Peyer's patch (tissue), 4 donors: ENCODE results near the gene MYO7A.

Experiments used
- POLR2A ChIP-seq, 2 donors: fragments of 450-650 bp; IDR thresholded peaks; one replicate each; pipeline ENCODE4 v1.5.1; 2017; ENCODE audit warnings: antibody characterized with exemption in 2 of 2, mild to moderate bottlenecking in 2 of 2, moderate library complexity in 2 of 2
- TF ChIP-seq, protein P1 (sequence below), 6 experiments: fragments of 450-650 bp in 4 of 6; fragments of 200-600 bp in 2 of 6; sonication (generic) in 1 of 6; IDR thresholded peaks; one replicate each; pipeline ENCODE4 v1.5.1; 2017 to 2019; ENCODE audit warnings: antibody characterized with exemption in 6 of 6, mild to moderate bottlenecking in 3 of 6, moderate library complexity in 1 of 6

DNA sequence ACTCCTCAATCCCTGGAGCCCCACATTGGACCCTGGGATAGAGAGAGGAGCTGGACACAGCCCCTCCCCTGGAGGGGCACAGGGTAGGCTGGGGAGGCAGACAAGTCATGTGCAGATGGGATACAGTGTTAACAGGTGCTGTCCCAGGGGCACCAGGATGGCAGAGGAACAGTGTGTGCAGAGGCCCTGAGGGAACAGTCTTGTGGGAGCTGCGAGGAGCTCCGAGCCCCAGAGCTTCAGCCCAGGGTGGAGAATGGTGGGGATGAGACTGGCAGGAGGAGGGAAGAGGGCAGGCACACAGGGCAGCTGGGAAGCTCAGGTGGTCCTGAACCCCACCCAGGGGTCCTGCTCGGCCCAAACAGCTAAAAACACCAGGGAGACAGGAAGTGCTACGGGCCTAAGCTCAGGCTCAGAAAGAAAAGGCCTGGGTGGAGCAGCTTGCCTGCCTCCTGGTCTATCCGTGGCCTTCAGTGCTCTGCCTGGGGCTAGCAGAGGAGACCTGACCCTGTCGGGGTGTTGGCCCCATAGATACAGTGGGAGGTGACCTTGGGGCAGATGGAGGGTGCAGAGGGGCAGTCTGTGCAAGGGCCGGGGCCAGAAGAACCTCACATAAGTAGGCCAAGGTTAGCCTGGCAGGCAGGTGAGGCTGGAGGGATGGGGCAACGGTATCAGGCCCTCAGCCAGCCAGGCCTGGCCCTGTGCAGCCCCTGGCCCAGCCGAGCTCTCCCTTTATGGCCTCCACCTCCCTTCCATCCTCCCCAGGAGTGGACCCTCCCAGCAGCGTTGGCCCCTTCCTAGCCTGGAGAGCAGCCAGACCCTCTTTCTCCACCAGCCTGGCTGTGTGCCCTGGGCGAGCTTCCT lies 45.8 kb upstream of the MYO7A start:
- TF ChIP-seq, protein P1, sequence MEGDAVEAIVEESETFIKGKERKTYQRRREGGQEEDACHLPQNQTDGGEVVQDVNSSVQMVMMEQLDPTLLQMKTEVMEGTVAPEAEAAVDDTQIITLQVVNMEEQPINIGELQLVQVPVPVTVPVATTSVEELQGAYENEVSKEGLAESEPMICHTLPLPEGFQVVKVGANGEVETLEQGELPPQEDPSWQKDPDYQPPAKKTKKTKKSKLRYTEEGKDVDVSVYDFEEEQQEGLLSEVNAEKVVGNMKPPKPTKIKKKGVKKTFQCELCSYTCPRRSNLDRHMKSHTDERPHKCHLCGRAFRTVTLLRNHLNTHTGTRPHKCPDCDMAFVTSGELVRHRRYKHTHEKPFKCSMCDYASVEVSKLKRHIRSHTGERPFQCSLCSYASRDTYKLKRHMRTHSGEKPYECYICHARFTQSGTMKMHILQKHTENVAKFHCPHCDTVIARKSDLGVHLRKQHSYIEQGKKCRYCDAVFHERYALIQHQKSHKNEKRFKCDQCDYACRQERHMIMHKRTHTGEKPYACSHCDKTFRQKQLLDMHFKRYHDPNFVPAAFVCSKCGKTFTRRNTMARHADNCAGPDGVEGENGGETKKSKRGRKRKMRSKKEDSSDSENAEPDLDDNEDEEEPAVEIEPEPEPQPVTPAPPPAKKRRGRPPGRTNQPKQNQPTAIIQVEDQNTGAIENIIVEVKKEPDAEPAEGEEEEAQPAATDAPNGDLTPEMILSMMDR (IDR thresholded peaks at IDR 0.05), result no peak
- no peak for TF ChIP-seq POLR2A (IDR thresholded peaks at IDR 0.05)
